ENCODE results near the gene AKAP8L. TPM values are rescaled to one million over a fixed set of nuclear protein-coding genes. Genes with fewer than 3 reads are reported as not detected.
A peak's percentile ranks its signal among the peaks of the same experiment; 100 is the strongest.

Gene AKAP8L
- total and polyA plus RNA-seq, 4 experiments from 2014 or later, result 31.4 to 182 (median 119) TPM

DNA sequence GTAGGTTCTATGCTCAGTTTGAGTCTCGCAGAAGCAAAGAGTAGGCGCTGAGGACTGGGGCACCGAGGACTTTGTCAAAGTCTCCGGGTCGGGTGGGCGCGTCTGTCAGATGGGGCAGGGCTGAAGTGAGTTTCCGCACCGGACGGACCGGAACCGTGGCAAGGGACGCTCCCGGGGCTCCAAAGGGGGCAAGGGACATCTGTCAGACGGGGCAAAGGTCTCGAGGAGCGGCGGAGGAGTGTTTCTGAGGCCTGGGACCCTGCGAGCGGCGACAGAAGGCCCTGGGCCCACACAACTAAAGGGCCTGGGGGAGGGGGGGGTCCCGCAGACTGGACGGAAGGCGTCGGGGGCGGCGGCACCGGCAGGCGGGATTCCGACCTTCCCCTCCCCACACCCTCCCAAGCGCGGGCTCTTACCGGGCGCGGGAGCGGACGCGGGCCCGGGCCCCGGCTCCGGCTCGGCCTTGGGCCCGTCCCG lies 13.3 kb upstream of the AKAP8L start:
- ChIA-PET CTCF (ENCODE audit: partially characterized antibody) (interaction anchor here (1.3 to 4.7 kb wide), 5 partner anchors 13 to 124 kb away, joined by 5 to 32 read pairs (median 12); partner anchors contain the start of gene AKAP8L), POLR2A (ENCODE audit: partially characterized antibody) (interaction anchor here (0.7 to 4.1 kb wide), 19 partner anchors 12 to 938 kb away, joined by 3 to 75 read pairs (median 7); partner anchors contain the start of genes AKAP8, AKAP8L, BRD4 and RASAL3)
- Mint-ChIP-seq H3K4me3 (peak overlapping the region; percentile 92 to 96 (median 94)), H3K27me3 (no peaks in the 10 kb centered on the region), H3K36me3 (peaks cover 3 to 18% of the 10 kb centered on the region in 2 donors), H3K27ac (peak overlapping the region; percentile 86 to 98 (median 94)), H3K9me3 (peaks cover 0 to 3% (median 0%) of the 10 kb centered on the region in 8 donors), H3K4me1 (peaks cover 21 to 44% (median 30%) of the 10 kb centered on the region in 4 donors)
- no peaks in the 10 kb centered on the region for H3K27me3 ChIP-seq (ENCODE audit: insufficient read depth, low read length)
- intact Hi-C loops (cut with micrococcal nuclease), result loop anchor here (1.0 to 2.0 kb wide), 5 partner anchors 13 to 124 kb away; no protein-coding TSS in a partner anchor
- no peaks in the 10 kb centered on the region for H3K9me3 ChIP-seq (ENCODE audit: control insufficient read depth in 1 of 2, low read length in 2 of 2)
- H3K36me3 ChIP-seq (ENCODE audit: insufficient read depth, low read length), result peaks cover 7% of the 10 kb centered on the region
- peak overlapping the region; percentile 38 to 62 for H3K4me3 ChIP-seq (ENCODE audit: low read length in 2 of 2)
- H3K4me1 ChIP-seq (ENCODE audit: insufficient read depth, low read length), result peaks cover 31% of the 10 kb centered on the region
- H3K27ac ChIP-seq (ENCODE audit: low read depth, low read length), result peak overlapping the region; percentile 74
- no peak for DNase-seq

DNA sequence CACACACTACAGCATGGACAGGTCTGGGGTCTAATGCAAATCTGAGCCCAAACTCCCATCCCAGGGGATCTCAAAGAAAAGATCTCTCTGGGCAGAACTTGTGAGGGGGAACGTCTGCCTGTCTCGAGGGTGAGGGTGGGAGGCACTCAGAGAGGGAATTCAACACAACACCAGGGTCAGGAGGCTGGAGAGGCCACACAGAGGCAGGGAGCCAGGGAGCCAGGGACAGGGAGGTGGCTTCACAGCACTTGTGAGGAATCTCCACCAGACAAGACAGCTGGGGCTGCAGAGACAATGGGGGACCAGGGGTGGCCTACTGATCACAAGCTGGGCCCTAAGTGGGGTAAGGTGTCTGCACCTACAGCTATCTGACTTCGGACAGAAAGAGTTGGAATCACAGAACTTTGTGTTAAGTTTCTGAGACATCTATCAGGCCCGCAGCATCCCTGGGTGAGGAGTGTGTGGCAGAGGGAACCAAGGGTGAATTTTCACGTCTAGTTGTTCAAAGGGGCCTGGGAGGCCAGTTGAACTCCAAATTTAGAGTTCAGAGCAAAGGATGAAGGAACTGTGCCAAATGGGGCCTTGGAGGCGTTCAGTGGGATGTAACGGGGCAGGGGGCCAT lies 12.7 kb upstream of the AKAP8L start:
- Histone ChIP-seq H3K36me3 (ENCODE audit: insufficient read depth, low read length) (peaks cover 13% of the 10 kb centered on the region), H3K4me3 (ENCODE audit: low read length in 2 of 2) (peak overlapping the region; percentile 38 to 62), H3K27me3 (ENCODE audit: insufficient read depth, low read length) (no peaks in the 10 kb centered on the region), H3K4me1 (ENCODE audit: insufficient read depth, low read length) (peaks cover 31% of the 10 kb centered on the region), H3K27ac (ENCODE audit: low read depth, low read length) (peak overlapping the region; percentile 74), H3K9me3 (ENCODE audit: control insufficient read depth in 1 of 2, low read length in 2 of 2) (no peaks in the 10 kb centered on the region)
- Mint-ChIP-seq H3K27ac (peak overlapping the region; percentile 86 to 98 (median 94)), H3K4me3 (peak overlapping the region; percentile 92 to 96 (median 94)), H3K36me3 (peaks cover 4 to 20% of the 10 kb centered on the region in 2 donors), H3K4me1 (peaks cover 21 to 46% (median 31%) of the 10 kb centered on the region in 4 donors), H3K9me3 (peaks cover 0 to 3% (median 0%) of the 10 kb centered on the region in 8 donors), H3K27me3 (no peaks in the 10 kb centered on the region)
- DNase-seq, result no peak
- intact Hi-C loops (cut with micrococcal nuclease), result loop anchor here (1.0 to 2.0 kb wide), 5 partner anchors 12 to 125 kb away; no protein-coding TSS in a partner anchor
- ChIA-PET POLR2A (ENCODE audit: partially characterized antibody) (interaction anchor here (0.9 to 4.1 kb wide), 7 partner anchors 13 to 124 kb away, joined by 3 to 40 read pairs (median 3); partner anchors contain the start of genes AKAP8 and AKAP8L), CTCF (ENCODE audit: partially characterized antibody) (interaction anchor here (0.9 to 4.7 kb wide), 3 partner anchors 12 to 124 kb away, joined by 4 to 32 read pairs (median 12); partner anchors contain the start of gene AKAP8L)

DNA sequence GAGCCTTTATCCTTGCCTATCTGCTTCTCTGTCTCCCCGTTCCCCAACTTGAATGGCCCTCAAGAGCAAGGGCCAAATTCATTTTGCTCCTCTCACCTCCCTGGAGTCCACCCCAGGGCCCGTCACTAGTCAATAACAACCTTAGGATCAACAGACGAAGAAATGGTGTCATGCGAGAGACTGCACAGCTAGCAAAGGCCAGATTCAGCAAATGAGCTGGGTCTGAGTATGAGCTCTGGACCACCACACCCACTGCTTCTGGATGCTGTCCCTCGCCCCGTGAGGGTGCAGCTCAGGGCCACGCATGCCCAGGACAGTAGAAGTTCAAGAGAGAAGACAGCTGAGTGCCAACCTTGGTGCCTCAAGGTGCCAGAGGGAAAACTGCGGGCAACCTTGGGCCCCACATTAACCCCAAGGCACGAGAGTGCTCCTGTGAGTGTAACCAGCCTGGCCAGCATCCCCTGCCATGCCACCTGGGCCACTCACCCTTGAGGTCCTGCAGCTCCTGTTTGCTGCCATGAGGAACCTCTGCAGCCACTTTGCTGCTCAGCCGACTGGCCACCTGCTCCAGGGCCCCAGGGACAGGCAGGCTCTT lies 11.8 kb upstream of the AKAP8L start:
- H3K36me3 ChIP-seq (ENCODE audit: insufficient read depth, low read length), result peaks cover 19% of the 10 kb centered on the region
- Mint-ChIP-seq H3K27me3 (no peaks in the 10 kb centered on the region), H3K9me3 (peaks cover 0 to 3% (median 0%) of the 10 kb centered on the region in 8 donors)

DNA sequence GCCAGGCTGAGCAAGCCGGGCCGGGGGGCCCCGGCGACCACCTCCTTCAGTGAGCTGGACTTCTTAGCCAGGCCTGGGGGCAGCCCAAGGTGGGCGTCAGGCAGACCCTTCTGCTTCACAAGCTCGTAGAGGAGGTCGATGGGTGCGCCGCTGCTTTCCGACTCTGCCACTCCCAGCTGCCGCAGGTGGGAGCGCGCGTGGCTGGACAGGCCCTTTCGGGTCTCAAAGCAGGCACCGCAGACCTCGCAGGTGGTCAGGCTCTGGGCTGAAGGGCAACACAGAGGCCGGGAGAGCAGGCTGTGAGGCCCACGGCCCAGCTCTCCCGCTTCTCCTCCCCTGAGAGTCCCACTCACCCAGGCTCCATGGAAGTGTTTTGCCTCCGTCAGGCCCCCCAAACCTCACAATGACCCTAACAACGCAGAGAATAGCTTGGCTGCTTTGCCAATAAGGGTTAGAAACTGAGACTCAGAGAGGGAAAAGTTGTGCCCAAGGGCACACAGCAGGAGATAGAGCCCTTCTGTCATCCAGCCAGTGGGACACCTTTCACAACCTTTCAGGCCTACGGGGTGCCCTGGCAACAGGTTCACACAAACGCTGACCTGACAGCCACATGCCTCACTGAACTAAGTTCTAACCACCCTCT lies 11.2 kb upstream of the AKAP8L start:
- peaks cover 0 to 3% (median 0%) of the 10 kb centered on the region in 8 donors for H3K9me3 Mint-ChIP-seq
- H3K4me1 Mint-ChIP-seq, result peaks cover 26 to 48% (median 33%) of the 10 kb centered on the region in 4 donors
- H3K4me1 ChIP-seq (ENCODE audit: insufficient read depth, low read length), result peaks cover 31% of the 10 kb centered on the region
- peaks cover 12 to 26% of the 10 kb centered on the region in 2 donors for H3K36me3 Mint-ChIP-seq
- H3K27ac Mint-ChIP-seq, result peak overlapping the region in 2 of 7 donors; percentile 46 to 86
- no peaks in the 10 kb centered on the region for H3K27me3 Mint-ChIP-seq
- no peaks in the 10 kb centered on the region for H3K27me3 ChIP-seq (ENCODE audit: insufficient read depth, low read length)
- POLR2A ChIA-PET (ENCODE audit: partially characterized antibody), result interaction anchor here (0.8 to 2.2 kb wide), 6 partner anchors 11 to 126 kb away, joined by 3 to 14 read pairs (median 4); partner anchors contain the start of genes AKAP8L and RASAL3
- H3K4me3 ChIP-seq (ENCODE audit: low read length in 2 of 2), result no peak overlapping the region
- peaks cover 19% of the 10 kb centered on the region for H3K36me3 ChIP-seq (ENCODE audit: insufficient read depth, low read length)
- CTCF ChIA-PET (ENCODE audit: partially characterized antibody), result interaction anchor here (3.0 to 4.7 kb wide), 2 partner anchors 11 to 126 kb away, joined by 12 to 32 read pairs; partner anchors contain the start of gene AKAP8L
- peak overlapping the region in 6 of 8 donors; percentile 7 to 94 (median 62) for H3K4me3 Mint-ChIP-seq
- intact Hi-C loops (cut with micrococcal nuclease), result no loop called here
- no peak for DNase-seq
- no peaks in the 10 kb centered on the region for H3K9me3 ChIP-seq (ENCODE audit: control insufficient read depth in 1 of 2, low read length in 2 of 2)
- no peak overlapping the region for H3K27ac ChIP-seq (ENCODE audit: low read depth, low read length)

More for the DNA sequence above, 11.8 kb upstream of the AKAP8L start:
- H3K4me1 Mint-ChIP-seq, result peaks cover 26 to 48% (median 33%) of the 10 kb centered on the region in 4 donors
- Histone ChIP-seq H3K9me3 (ENCODE audit: control insufficient read depth in 1 of 2, low read length in 2 of 2) (no peaks in the 10 kb centered on the region), H3K4me3 (ENCODE audit: low read length in 2 of 2) (peak overlapping the region in 1 of 2 donors; percentile 62), H3K27ac (ENCODE audit: low read depth, low read length) (no peak overlapping the region), H3K4me1 (ENCODE audit: insufficient read depth, low read length) (peaks cover 31% of the 10 kb centered on the region), H3K27me3 (ENCODE audit: insufficient read depth, low read length) (no peaks in the 10 kb centered on the region)
- H3K27ac Mint-ChIP-seq, result peak overlapping the region in 5 of 7 donors; percentile 37 to 96 (median 78)
- CTCF ChIA-PET (ENCODE audit: partially characterized antibody), result interaction anchor here (0.9 to 4.7 kb wide), 3 partner anchors 11 to 125 kb away, joined by 4 to 32 read pairs (median 12); partner anchors contain the start of gene AKAP8L
- POLR2A ChIA-PET (ENCODE audit: partially characterized antibody), result interaction anchor here (0.8 to 4.1 kb wide), 7 partner anchors 12 to 125 kb away, joined by 3 to 40 read pairs (median 4); partner anchors contain the start of genes AKAP8, AKAP8L and RASAL3
- H3K4me3 Mint-ChIP-seq, result peak overlapping the region; percentile 48 to 96 (median 94)
- H3K36me3 Mint-ChIP-seq, result peaks cover 12 to 26% of the 10 kb centered on the region in 2 donors
- intact Hi-C loops (cut with micrococcal nuclease), result no loop called here
- DNase-seq, result no peak

DNA sequence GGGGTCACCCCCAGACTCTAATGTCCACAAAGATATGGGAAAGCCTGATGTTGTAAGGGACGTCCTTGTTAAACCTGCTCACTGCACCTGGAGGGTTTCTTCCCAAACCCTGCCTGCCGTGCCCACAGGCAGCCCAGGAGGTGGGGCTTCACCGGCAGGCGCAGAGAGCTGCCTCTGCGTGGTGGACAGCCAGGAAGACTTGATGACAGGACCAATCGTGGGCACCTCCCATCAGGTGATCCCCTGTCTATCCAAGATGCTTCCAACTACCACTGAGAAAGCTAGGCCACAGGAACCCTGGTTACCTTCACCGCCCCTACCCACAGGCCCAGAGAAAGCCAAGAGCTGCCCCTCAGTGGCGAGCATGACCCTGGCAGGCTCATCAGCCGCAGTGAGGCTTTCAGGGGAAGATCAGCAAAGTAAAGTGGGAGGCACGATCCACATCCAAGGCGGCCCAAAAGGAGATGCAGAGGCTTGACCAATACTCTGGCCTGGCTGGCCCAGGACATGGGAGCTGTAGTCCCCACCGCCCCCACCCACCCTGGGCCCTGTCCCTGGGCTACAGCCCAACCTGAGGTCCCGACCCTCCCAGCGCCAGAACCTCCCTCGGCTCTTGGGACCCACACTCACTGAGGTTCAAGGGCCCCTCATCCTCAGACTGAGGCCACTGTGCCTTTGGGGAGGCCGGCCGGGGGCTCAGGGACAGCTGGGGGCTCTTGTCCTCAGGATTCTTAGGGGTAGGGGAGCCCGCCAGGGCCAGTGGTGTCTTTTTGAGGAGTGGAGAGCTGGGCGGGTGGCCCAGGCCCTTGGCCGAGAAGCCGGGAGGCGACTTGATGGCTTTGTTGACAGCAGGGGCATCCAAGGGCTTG lies 10.4 kb upstream of the AKAP8L start:
- POLR2A ChIA-PET (ENCODE audit: partially characterized antibody), result interaction anchor here (1.4 to 2.2 kb wide), 4 partner anchors 10 to 122 kb away, joined by 4 to 14 read pairs (median 4); partner anchors contain the start of genes AKAP8L and RASAL3
- Histone ChIP-seq H3K27me3 (ENCODE audit: insufficient read depth, low read length) (no peaks in the 10 kb centered on the region), H3K36me3 (ENCODE audit: insufficient read depth, low read length) (peaks cover 20% of the 10 kb centered on the region), H3K4me1 (ENCODE audit: insufficient read depth, low read length) (peaks cover 31% of the 10 kb centered on the region), H3K27ac (ENCODE audit: low read depth, low read length) (no peak overlapping the region), H3K4me3 (ENCODE audit: low read length in 2 of 2) (no peak overlapping the region), H3K9me3 (ENCODE audit: control insufficient read depth in 1 of 2, low read length in 2 of 2) (no peaks in the 10 kb centered on the region)
- CTCF ChIA-PET (ENCODE audit: partially characterized antibody), result interaction anchor here (3.0 to 4.7 kb wide), 2 partner anchors 10 to 127 kb away, joined by 12 to 32 read pairs; partner anchors contain the start of gene AKAP8L
- Mint-ChIP-seq H3K4me3 (peak overlapping the region in 1 of 8 donors; percentile 12), H3K27ac (no peak overlapping the region), H3K27me3 (no peaks in the 10 kb centered on the region), H3K4me1 (peaks cover 25 to 48% (median 33%) of the 10 kb centered on the region in 4 donors), H3K36me3 (peaks cover 12 to 26% of the 10 kb centered on the region in 2 donors), H3K9me3 (peaks cover 0 to 3% (median 0%) of the 10 kb centered on the region in 8 donors)
- DNase-seq, result no peak
- intact Hi-C loops (cut with micrococcal nuclease), result no loop called here

Measured in CD4-positive, alpha-beta memory T cell (primary cell).